GM12878 (cell line): ENCODE data around the gene MYH9. TPM values are rescaled to one million over a fixed set of nuclear protein-coding genes. Genes with fewer than 3 reads are reported as not detected.

Experiments
- ATF3 ChIP-seq: IDR thresholded peaks from 2 replicates; pipeline ENCODE4 v1.6.1; 2011; ENCODE audit warnings: low read depth, mild to moderate bottlenecking, low read length, moderate library complexity, borderline replicate concordance; ENCODE audit errors: extremely low read depth
- BRCA1 ChIP-seq: IDR thresholded peaks from 2 replicates; pipeline ENCODE4 v1.6.1; 2011; ENCODE audit warnings: low read depth, low read length, improper control_type of control experiment
- CBX3 ChIP-seq: fragments of 200-600 bp; sonication (generic); IDR thresholded peaks from 2 replicates; pipeline ENCODE4 v1.6.1; 2016; ENCODE audit warnings: low read depth, borderline replicate concordance
- E2F4 ChIP-seq: IDR thresholded peaks from 2 replicates; pipeline ENCODE4 v1.6.1; 2012; ENCODE audit warnings: low read depth, low read length, improper control_type of control experiment
- EGR1 ChIP-seq, 2 experiments: IDR thresholded peaks; 1 replicate in 1 of 2; 2 replicates in 1 of 2; pipeline ENCODE4 v1.6.1; 2011 to 2012; ENCODE audit warnings: low read depth in 2 of 2, low read length in 2 of 2, borderline replicate concordance in 1 of 2, mild to moderate bottlenecking in 1 of 2, moderate library complexity in 1 of 2
- EZH2 ChIP-seq: IDR thresholded peaks from 2 replicates; pipeline ENCODE4 v1.6.1; 2012; ENCODE audit warnings: low read depth, mild to moderate bottlenecking, control low read depth, inconsistent platforms, low read length, borderline replicate concordance; ENCODE audit not compliant: control insufficient read depth
- GATAD2B ChIP-seq: fragments of 450-650 bp; conservative IDR thresholded peaks from 2 replicates; pipeline ENCODE4 v1.6.1; 2017; ENCODE audit warnings: low read depth, mild to moderate bottlenecking, moderate library complexity
- KDM1A ChIP-seq: fragments of 200-600 bp; sonication (generic); IDR thresholded peaks from 2 replicates; pipeline ENCODE4 v1.6.1; 2016; ENCODE audit warnings: borderline replicate concordance
- MAX ChIP-seq: IDR thresholded peaks from 2 replicates; pipeline ENCODE4 v1.6.1; 2012; ENCODE audit warnings: low read depth, low read length, improper control_type of control experiment
- MXI1 ChIP-seq: fragments of 150-350 bp; IDR thresholded peaks from 2 replicates; pipeline ENCODE4 v1.6.1; 2011; ENCODE audit warnings: low read depth, mild to moderate bottlenecking, inconsistent platforms, low read length, improper control_type of control experiment
- MYC ChIP-seq: IDR thresholded peaks from 2 replicates; pipeline ENCODE4 v1.6.1; 2011; ENCODE audit warnings: mild to moderate bottlenecking, low read length, moderate library complexity, inconsistent platforms; ENCODE audit not compliant: insufficient read depth, insufficient replicate concordance, insufficient read length, severe bottlenecking
- NR2C1 ChIP-seq: fragments of 450-650 bp; IDR thresholded peaks from 2 replicates; pipeline ENCODE4 v1.6.1; 2017; ENCODE audit warnings: antibody characterized with exemption, mild to moderate bottlenecking, moderate library complexity
- NRF1 ChIP-seq: conservative IDR thresholded peaks from 2 replicates; pipeline ENCODE4 v1.6.1; 2011; ENCODE audit warnings: mild to moderate bottlenecking, low read depth, low read length, improper control_type of control experiment
- SMARCA5 ChIP-seq: fragments of 450-650 bp; IDR thresholded peaks from 2 replicates; pipeline ENCODE4 v1.6.1; 2017; ENCODE audit warnings: mild to moderate bottlenecking
- SREBF1 ChIP-seq: IDR thresholded peaks from 2 replicates; pipeline ENCODE4 v1.6.1; 2012; ENCODE audit warnings: mild to moderate bottlenecking, low read length
- USF2 ChIP-seq: IDR thresholded peaks from 2 replicates; pipeline ENCODE4 v1.6.1; 2011; ENCODE audit warnings: low read depth, low read length, improper control_type of control experiment, borderline replicate concordance
- YBX1 ChIP-seq: fragments of 450-650 bp; IDR thresholded peaks from 2 replicates; pipeline ENCODE4 v1.6.1; 2016; ENCODE audit warnings: antibody characterized with exemption
- ZBTB4 ChIP-seq: fragments of 450-650 bp; formaldehyde crosslinking; IDR thresholded peaks from 2 replicates; pipeline ENCODE4 v1.4.0; 2022; ENCODE audit warnings: mild to moderate bottlenecking, moderate library complexity
- ZNF274 ChIP-seq: IDR thresholded peaks from one replicate; pipeline ENCODE4 v1.8.0; 2011; ENCODE audit not compliant: insufficient read length, insufficient read depth
- ZSCAN29 ChIP-seq: fragments of 450-650 bp; IDR thresholded peaks from 2 replicates; pipeline ENCODE4 v1.6.1; 2017; ENCODE audit warnings: mild to moderate bottlenecking, moderate library complexity
- polyA plus RNA-seq, 11 experiments: library from polyadenylated mRNA; depleted of rRNA in 4 of 11; unstranded in 6 of 11; stranded (reverse) in 5 of 11; fragments of >200 nt; fragmentation: Nextera tagmentation in 4 of 11; fragmentation: Illumina TruSeq in 1 of 11; extraction: Ambion mirVana in 4 of 11; extraction: Trizol in 1 of 11; gene quantifications; 1 replicate in 1 of 11; 2 replicates in 10 of 11; pipeline versions ENCODE4 v1.2.1 to v1.2.3, GENCODE V29; 2011 to 2016; ENCODE audit warnings: inconsistent platforms in 2 of 11, missing spikeins in 2 of 11, low read depth in 1 of 11
- total RNA-seq, 4 experiments: library from RNA; depleted of rRNA in 3 of 4; stranded (reverse); fragments of >200 nt in 3 of 4; fragmentation: Illumina TruSeq in 1 of 4; extraction: Trizol in 1 of 4; gene quantifications; 2 replicates each; pipeline versions ENCODE4 v1.2.1 to v1.2.3, GENCODE V29; 2013 to 2021

The MYH9 gene
- total and polyA plus RNA-seq, 10 of the 15 experiments (the other 5 are each of a cell fraction or from before 2014, with no cell fraction given) = 5.1 to 525 (median 145) TPM

- no peak; the same call in 1 of the 2 replicates for TF ChIP-seq MXI1
- 0 out of 2 replicates have a peak, but pooled peaks have one; percentile 62 for TF ChIP-seq SMARCA5
- TF ChIP-seq ZBTB4 (CRISPR knock-in tag) = no peak
- no peak for TF ChIP-seq NR2C1
- no peak for TF ChIP-seq ATF3
- no peak for TF ChIP-seq NRF1
- no peak for TF ChIP-seq BRCA1
- TF ChIP-seq MYC = no peak
- no peak for TF ChIP-seq ZSCAN29
- TF ChIP-seq GATAD2B = no peak
- TF ChIP-seq MAX = 0 out of 2 replicates have a peak, but pooled peaks have one; percentile 23
- TF ChIP-seq KDM1A = no peak
- no peak for TF ChIP-seq ZNF274
- TF ChIP-seq YBX1 = no peak
- no peak for TF ChIP-seq EGR1 (IDR thresholded peaks at IDR 0.05; ENCODE audit: borderline replicate concordance in 1 of 2, low read depth in 2 of 2, low read length in 2 of 2)
- TF ChIP-seq CBX3 = no peak
- no peak for TF ChIP-seq E2F4
- TF ChIP-seq SREBF1 = no peak
- no peak for TF ChIP-seq EZH2
- no peak for TF ChIP-seq USF2
Observed at GRCh38 chr22:36386351-36386899, 1.3 kb downstream of the MYH9 start (continued).
